GM19438 (cell line): ENCODE results near the gene NBEA.

Experiments used
- ATAC-seq: cut with Tn5 transposase; IDR thresholded peaks from one replicate; pipeline ENCODE4 v1.9.1; 2021; ENCODE audit warnings: low read depth; ENCODE audit not compliant: unreplicated experiment

The NBEA gene

GRCh38 chr13:35552172-35552844 is 610.2 kb downstream of the NBEA start:
- no peak for ATAC-seq

- no peak for ATAC-seq
Measured at GRCh38 chr13:35554972-35555623, 613.0 kb downstream of the NBEA start.

GRCh38 chr13:35557475-35557874 is 615.4 kb downstream of the NBEA start:
- no peak for ATAC-seq

GRCh38 chr13:35561540-35561939 is 619.5 kb downstream of the NBEA start:
- ATAC-seq = no peak

GRCh38 chr13:35565273-35565672 is 623.2 kb downstream of the NBEA start:
- ATAC-seq = no peak

- ATAC-seq = no peak
Measured at GRCh38 chr13:35566340-35566739, 624.3 kb downstream of the NBEA start.

- ATAC-seq = no peak
Measured at GRCh38 chr13:35567406-35567980, 625.4 kb downstream of the NBEA start.

- no peak for ATAC-seq
Measured at GRCh38 chr13:35573639-35574038, 631.6 kb downstream of the NBEA start.

GRCh38 chr13:35592457-35592856 is 650.4 kb downstream of the NBEA start:
- ATAC-seq = no peak

- no peak for ATAC-seq
Measured at GRCh38 chr13:35593651-35594050, 651.6 kb downstream of the NBEA start.

GRCh38 chr13:35594096-35594495 is 652.0 kb downstream of the NBEA start:
- no peak for ATAC-seq

GRCh38 chr13:35595181-35595580 is 653.1 kb downstream of the NBEA start:
- ATAC-seq = no peak

GRCh38 chr13:35596321-35597030 is 654.4 kb downstream of the NBEA start:
- no peak for ATAC-seq

GRCh38 chr13:35597451-35597850 is 655.4 kb downstream of the NBEA start:
- ATAC-seq = no peak

GRCh38 chr13:35598233-35598632 is 656.2 kb downstream of the NBEA start:
- ATAC-seq = no peak

- ATAC-seq = no peak
Measured at GRCh38 chr13:35598790-35599369, 656.8 kb downstream of the NBEA start.

GRCh38 chr13:35599384-35599783 is 657.3 kb downstream of the NBEA start:
- ATAC-seq = no peak

- no peak for ATAC-seq
Measured at GRCh38 chr13:35600137-35600536, 658.1 kb downstream of the NBEA start.

- ATAC-seq = no peak
Measured at GRCh38 chr13:35603593-35604285, 661.7 kb downstream of the NBEA start.

GRCh38 chr13:35614666-35615065 is 672.6 kb downstream of the NBEA start:
- ATAC-seq = no peak
